Type B pancreatic cell (in vitro differentiated cells): Measurements from ENCODE around the gene ZNF597. TPM values are rescaled to one million over a fixed set of nuclear protein-coding genes. Genes with fewer than 3 reads are reported as not detected.

Experiments
- DNase-seq: peaks from one replicate; pipeline ENCODE4 v3.0.0; 2021; ENCODE audit warnings: mixed read lengths; ENCODE audit not compliant: unreplicated experiment; ENCODE audit errors: extremely low spot score
- H3K27ac Mint-ChIP-seq: 2 replicates; pipeline ENCODE4 v1.8.0; 2021; ENCODE audit warnings: mild to moderate bottlenecking, mixed read lengths
- H3K27me3 Mint-ChIP-seq: 2 replicates; pipeline ENCODE4 v1.8.0; 2021; ENCODE audit warnings: mixed read lengths
- H3K36me3 Mint-ChIP-seq: 2 replicates; pipeline ENCODE4 v1.8.0; 2021; ENCODE audit warnings: mixed read lengths
- H3K4me1 Mint-ChIP-seq: one replicate; pipeline ENCODE4 v1.8.0; 2021; ENCODE audit warnings: mixed read lengths; ENCODE audit not compliant: unreplicated experiment
- H3K4me3 Mint-ChIP-seq: 2 replicates; pipeline ENCODE4 v1.8.0; 2021; ENCODE audit warnings: mild to moderate bottlenecking, mixed read lengths
- H3K9me3 Mint-ChIP-seq: 2 replicates; pipeline ENCODE4 v1.8.0; 2021; ENCODE audit warnings: mixed read lengths
- total RNA-seq: library from RNA; stranded (reverse); gene quantifications from 2 replicates; pipeline ENCODE4 v1.2.1, GENCODE V29; 2021; ENCODE audit warnings: low replicate concordance
- TF ChIP-seq, protein P1 (sequence below): fragments of 200-600 bp; sonication (generic); conservative IDR thresholded peaks from 2 replicates; pipeline ENCODE4 v1.5.0; 2021; ENCODE audit warnings: antibody characterized with exemption, mild to moderate bottlenecking

ZNF597 gene
- total RNA-seq, 1 donor from 2014 or later, result 2.2 TPM

DNA sequence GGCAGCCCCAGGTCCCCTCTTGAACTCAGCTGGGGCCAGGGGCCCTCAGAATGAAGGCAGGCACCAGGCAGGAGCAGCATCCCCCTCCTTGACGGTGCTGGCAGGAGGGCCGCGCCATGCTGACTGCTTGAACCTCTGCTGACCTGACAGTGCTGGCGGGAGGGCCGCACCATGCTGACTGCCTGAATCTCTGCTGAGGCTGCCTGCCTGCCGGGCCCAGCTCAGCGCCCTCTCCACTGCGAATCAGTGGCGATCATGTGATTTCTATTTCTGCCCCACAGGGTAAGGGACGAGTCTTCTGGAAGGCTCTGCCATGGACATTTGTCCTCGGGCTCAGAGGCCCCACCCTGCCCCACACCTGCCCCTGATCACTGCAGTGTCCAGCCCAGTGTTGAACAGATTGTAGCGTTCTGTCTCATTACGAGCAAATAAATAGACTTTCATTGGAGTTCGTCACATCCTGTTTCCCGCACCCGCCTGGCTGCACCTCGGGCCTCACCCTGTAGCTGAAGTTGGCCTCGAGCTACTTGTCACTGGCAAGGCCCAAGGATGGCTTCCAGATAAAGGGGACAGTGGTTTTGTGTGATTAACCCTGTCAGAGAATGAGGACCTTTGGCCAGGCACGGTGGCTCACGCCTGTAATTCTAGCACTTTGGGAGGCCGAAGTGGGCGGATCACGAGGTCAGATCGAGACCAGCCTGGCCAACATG is 43.4 kb upstream of the ZNF597 start:
- no peak overlapping the region for H3K4me3 Mint-ChIP-seq
- no peak overlapping the region for H3K27ac Mint-ChIP-seq
- TF ChIP-seq, protein P1, sequence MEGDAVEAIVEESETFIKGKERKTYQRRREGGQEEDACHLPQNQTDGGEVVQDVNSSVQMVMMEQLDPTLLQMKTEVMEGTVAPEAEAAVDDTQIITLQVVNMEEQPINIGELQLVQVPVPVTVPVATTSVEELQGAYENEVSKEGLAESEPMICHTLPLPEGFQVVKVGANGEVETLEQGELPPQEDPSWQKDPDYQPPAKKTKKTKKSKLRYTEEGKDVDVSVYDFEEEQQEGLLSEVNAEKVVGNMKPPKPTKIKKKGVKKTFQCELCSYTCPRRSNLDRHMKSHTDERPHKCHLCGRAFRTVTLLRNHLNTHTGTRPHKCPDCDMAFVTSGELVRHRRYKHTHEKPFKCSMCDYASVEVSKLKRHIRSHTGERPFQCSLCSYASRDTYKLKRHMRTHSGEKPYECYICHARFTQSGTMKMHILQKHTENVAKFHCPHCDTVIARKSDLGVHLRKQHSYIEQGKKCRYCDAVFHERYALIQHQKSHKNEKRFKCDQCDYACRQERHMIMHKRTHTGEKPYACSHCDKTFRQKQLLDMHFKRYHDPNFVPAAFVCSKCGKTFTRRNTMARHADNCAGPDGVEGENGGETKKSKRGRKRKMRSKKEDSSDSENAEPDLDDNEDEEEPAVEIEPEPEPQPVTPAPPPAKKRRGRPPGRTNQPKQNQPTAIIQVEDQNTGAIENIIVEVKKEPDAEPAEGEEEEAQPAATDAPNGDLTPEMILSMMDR, result no peak
- H3K36me3 Mint-ChIP-seq, result peaks cover 16% of the 10 kb centered on the region
- H3K9me3 Mint-ChIP-seq, result no peaks in the 10 kb centered on the region
- no peaks in the 10 kb centered on the region for H3K4me1 Mint-ChIP-seq
- no peak for DNase-seq
- H3K27me3 Mint-ChIP-seq, result no peaks in the 10 kb centered on the region

DNA sequence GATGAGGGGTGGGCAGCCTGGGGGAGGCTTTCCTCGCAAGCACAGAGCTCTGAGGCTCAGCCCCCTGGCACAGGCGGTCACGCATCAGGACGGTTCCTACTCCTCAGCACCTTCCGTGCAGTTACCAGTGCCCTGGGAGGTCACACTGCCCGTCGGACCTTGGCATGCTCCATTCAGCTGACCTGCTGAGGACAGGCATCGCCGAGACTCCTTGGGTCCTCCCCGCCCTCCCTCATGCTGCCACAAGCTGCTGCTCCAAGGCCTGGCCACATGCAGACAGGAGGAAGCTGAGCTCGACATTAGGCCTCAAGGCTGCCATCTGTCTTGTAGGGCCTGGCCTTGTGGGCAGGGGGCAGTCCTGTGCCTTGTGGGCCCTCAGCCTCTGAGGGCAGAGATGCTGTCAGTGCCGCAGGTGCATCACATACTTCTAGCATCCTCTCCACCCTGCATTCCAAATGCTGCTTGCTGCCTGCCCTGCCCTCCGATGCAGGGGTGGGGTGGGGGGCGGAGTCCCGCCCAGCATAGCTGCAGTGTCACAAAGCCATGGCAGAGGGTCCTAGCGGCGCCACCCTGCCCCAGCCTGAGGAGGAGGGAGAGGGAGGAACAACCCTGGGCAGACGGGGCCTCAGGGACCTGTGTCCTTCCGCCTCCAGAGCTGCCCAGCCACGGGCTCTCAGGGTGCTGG is 42.7 kb upstream of the ZNF597 start:
- Mint-ChIP-seq H3K4me3 (no peak overlapping the region), H3K4me1 (no peaks in the 10 kb centered on the region), H3K9me3 (no peaks in the 10 kb centered on the region), H3K27me3 (no peaks in the 10 kb centered on the region), H3K36me3 (peaks cover 20% of the 10 kb centered on the region), H3K27ac (no peak overlapping the region)
- DNase-seq, result no peak
- TF ChIP-seq, protein P1, result no peak

DNA sequence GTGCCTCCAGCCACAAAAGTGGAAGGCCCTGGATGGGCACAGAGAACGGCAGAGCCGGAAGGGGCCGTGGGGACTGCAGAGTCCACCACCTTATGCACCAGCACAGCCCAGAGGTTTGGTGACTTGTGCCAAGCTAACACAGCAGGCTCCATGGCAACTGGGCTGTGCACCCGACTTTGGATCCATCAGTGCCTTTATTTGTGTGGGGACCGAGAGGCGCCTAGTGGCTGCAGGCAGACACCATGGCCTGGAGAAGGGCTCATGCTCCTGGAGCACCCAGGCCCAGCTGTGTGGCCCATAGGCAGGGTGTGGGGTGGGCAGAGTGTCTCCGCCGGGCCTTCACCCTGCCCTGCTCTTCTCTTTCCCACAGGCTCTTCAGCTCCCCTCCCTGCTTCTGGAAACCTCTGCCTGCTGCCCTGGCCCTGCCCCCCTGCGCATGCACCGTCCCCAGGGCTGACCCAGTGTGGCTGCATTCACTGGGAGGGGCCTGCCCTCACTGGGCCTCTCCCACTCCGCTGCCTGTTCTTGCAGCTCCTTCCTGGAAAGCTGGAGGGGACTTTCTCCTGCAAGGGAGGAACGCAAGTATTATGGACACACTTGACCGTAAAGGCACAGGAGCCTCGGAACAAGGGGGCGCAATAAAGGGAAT is 41.9 kb upstream of the ZNF597 start:
- Mint-ChIP-seq H3K9me3 (no peaks in the 10 kb centered on the region), H3K36me3 (peaks cover 20% of the 10 kb centered on the region), H3K27me3 (no peaks in the 10 kb centered on the region), H3K27ac (no peak overlapping the region), H3K4me1 (no peaks in the 10 kb centered on the region), H3K4me3 (no peak overlapping the region)
- TF ChIP-seq, protein P1, result no peak
- no peak for DNase-seq

DNA sequence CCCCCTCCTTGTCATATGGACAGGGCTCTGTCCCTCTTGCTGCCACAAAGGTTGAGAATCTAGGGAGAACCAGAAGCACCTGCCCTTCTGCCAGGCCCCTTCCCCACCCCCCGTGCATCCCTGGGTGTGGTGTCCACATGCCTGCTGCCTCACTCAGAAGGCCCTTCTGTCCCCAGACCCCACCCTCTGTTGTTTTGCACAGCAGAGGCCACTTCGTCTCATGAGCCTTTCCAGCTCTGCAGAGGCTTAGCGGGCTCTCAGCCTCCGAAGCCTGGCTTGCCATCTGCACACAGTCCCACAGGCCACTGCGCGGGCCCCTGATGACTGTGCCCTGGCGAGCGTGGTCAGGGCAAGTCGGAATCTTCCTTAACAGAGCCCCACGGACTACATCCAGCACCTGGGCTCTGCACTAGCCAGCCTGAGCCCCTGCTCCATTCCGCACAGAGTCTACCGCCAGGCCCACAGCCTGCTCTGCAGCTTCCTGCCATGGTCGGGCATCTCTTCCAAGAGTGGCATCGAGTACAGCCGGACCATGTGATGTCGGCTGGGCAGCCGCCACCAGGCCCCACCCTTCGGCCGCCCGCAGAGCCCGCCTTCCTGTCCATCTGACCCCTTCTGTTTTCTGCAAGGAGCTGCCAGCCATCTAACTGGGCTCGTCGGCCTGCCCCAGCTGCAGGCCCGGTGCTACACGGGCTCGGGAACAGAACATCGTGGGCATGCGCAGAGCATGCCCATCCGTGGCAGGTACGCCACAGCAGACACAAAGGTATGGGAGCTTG is 41.2 kb upstream of the ZNF597 start:
- Mint-ChIP-seq H3K4me3 (no peak overlapping the region), H3K4me1 (no peaks in the 10 kb centered on the region), H3K9me3 (no peaks in the 10 kb centered on the region), H3K27me3 (no peaks in the 10 kb centered on the region), H3K27ac (peak overlapping the region; percentile 48), H3K36me3 (peaks cover 23% of the 10 kb centered on the region)
- TF ChIP-seq, protein P1, result no peak
- no peak for DNase-seq

DNA sequence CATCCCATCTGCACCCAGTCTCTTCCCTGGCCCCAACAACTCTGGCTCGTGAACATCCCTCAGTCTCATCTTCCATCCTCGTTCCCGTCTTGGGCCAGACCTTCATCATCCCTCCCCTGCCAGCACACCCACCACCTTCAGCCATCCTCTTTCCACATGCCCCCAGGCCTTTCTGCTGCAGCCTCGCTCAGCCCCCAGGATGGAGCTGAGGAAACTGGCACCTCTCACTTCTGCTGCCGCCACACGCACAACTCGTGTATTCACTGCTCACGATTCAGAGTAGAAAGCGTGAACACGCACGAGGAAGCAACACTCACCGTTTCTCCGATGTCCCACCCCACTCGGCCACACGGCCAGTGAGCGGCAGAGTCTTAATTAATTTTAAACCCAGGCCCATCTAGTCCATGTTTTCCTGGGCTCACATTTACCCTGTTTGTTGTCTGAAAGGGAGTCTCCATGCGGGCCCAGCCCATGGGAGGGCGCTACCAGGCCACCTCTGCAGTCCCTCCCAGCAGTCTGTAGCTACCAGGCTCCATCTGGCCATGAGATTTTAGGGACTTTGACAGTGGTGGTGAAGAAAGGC is 39.4 kb upstream of the ZNF597 start:
- H3K4me3 Mint-ChIP-seq, result no peak overlapping the region
- no peaks in the 10 kb centered on the region for H3K9me3 Mint-ChIP-seq
- TF ChIP-seq, protein P1, result no peak
- no peaks in the 10 kb centered on the region for H3K27me3 Mint-ChIP-seq
- no peak overlapping the region for H3K27ac Mint-ChIP-seq
- peaks cover 31% of the 10 kb centered on the region for H3K36me3 Mint-ChIP-seq
- DNase-seq, result no peak
- H3K4me1 Mint-ChIP-seq, result peaks cover 6% of the 10 kb centered on the region
